ENCODE measurements around the gene NEK4.
A peak's percentile ranks its signal among the peaks of the same experiment; 100 is the strongest.

The NEK4 gene

GRCh38 chr3:52770496-52771333 lies at the start of gene NEK4:
Gene NEK4 (minus strand): TSS chr3:52770940. CDS start chr3:52770746, 194 bp downstream.
- peak; percentile 97 for DNase-seq (ENCODE audit: low spot score)

GRCh38 chr3:52819936-52820335 lies 49.2 kb upstream of the NEK4 start:
- no peak for DNase-seq (ENCODE audit: low spot score)

GRCh38 chr3:52817860-52818259 lies 47.1 kb upstream of the NEK4 start:
- DNase-seq (ENCODE audit: low spot score) = no peak

GRCh38 chr3:52817221-52817620 lies 46.5 kb upstream of the NEK4 start:
- no peak for DNase-seq (ENCODE audit: low spot score)

- no peak for DNase-seq (ENCODE audit: low spot score)
Measured at GRCh38 chr3:52816654-52817053, 45.9 kb upstream of the NEK4 start.

- DNase-seq (ENCODE audit: low spot score) = no peak
Measured at GRCh38 chr3:52816199-52816598, 45.5 kb upstream of the NEK4 start.

- DNase-seq (ENCODE audit: low spot score) = no peak
Measured at GRCh38 chr3:52813810-52814209, 43.1 kb upstream of the NEK4 start.

- no peak for DNase-seq (ENCODE audit: low spot score)
Measured at GRCh38 chr3:52811452-52812011, 40.8 kb upstream of the NEK4 start.

- no peak for DNase-seq (ENCODE audit: low spot score)
Measured at GRCh38 chr3:52810923-52811322, 40.2 kb upstream of the NEK4 start.

- DNase-seq (ENCODE audit: low spot score) = no peak
Measured at GRCh38 chr3:52809662-52810377, 39.1 kb upstream of the NEK4 start.

- DNase-seq (ENCODE audit: low spot score) = no peak
Measured at GRCh38 chr3:52809149-52809548, 38.4 kb upstream of the NEK4 start.

GRCh38 chr3:52805270-52806039 lies 34.7 kb upstream of the NEK4 start:
- no peak for DNase-seq (ENCODE audit: low spot score)

GRCh38 chr3:52801839-52802238 lies 31.1 kb upstream of the NEK4 start:
- DNase-seq (ENCODE audit: low spot score) = peak; percentile 34

GRCh38 chr3:52800079-52800478 lies 29.3 kb upstream of the NEK4 start:
- DNase-seq (ENCODE audit: low spot score) = no peak

- peak; percentile 41 for DNase-seq (ENCODE audit: low spot score)
Measured at GRCh38 chr3:52798978-52799476, 28.3 kb upstream of the NEK4 start.

GRCh38 chr3:52798376-52798977 lies 27.7 kb upstream of the NEK4 start:
- DNase-seq (ENCODE audit: low spot score) = no peak

- DNase-seq (ENCODE audit: low spot score) = no peak
Measured at GRCh38 chr3:52796411-52796810, 25.7 kb upstream of the NEK4 start.

GRCh38 chr3:52795298-52795900 lies 24.7 kb upstream of the NEK4 start:
- DNase-seq (ENCODE audit: low spot score) = no peak

GRCh38 chr3:52794612-52795099 lies 23.9 kb upstream of the NEK4 start, which contains the start of gene ITIH3:
Gene ITIH3 (plus strand): TSS chr3:52794796. CDS start chr3:52794804, 8 bp downstream.
- DNase-seq (ENCODE audit: low spot score) = no peak

GRCh38 chr3:52793702-52794611 lies 23.2 kb upstream of the NEK4 start:
- no peak for DNase-seq (ENCODE audit: low spot score)
